22Rv1 (cell line): ENCODE results near the gene DEUP1.

Experiments
- H3K27ac ChIP-seq: fragments of 450-650 bp; 2 replicates; pipeline ENCODE4 v1.5.1; 2017
- CTCF ChIP-seq: fragments of 450-650 bp; IDR thresholded peaks from 2 replicates; pipeline ENCODE4 v1.5.1; 2017; ENCODE audit warnings: mild to moderate bottlenecking
- ZFX ChIP-seq: fragments of 450-650 bp; IDR thresholded peaks from 2 replicates; pipeline ENCODE4 v1.6.1; 2017; ENCODE audit warnings: antibody characterized with exemption, borderline replicate concordance

DEUP1 gene

GRCh38 chr11:93350835-93351234, 20.3 kb downstream of the DEUP1 start:
- H3K27ac ChIP-seq = no peak overlapping the region
- TF ChIP-seq ZFX (no peak), CTCF (no peak)

DNA sequence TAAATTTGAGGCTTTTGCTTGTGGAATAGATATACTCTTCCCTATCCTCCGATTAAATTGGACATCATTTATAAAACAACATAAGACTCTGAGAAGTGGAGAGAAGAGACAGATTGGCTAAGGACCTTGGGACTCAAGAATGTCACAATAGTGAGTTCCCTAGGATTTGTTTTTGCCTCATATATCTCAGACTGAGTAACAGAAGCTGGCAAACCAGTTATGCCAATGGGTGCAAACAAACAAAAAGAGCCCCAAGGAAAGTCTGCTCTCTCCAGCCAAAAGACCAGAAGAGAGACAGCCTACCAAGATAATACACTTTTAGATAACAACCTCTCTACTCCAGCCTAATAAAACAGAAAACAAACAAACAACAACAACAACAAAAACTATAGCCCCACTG, 28.9 kb downstream of the DEUP1 start:
- H3K27ac ChIP-seq = peak overlapping the region; percentile 94
- TF ChIP-seq ZFX = no peak
- no peak for TF ChIP-seq CTCF

GRCh38 chr11:93361435-93361834, 30.9 kb downstream of the DEUP1 start:
- no peak for TF ChIP-seq ZFX
- TF ChIP-seq CTCF = no peak; the same call in 1 of the 2 replicates
- no peak overlapping the region for H3K27ac ChIP-seq

GRCh38 chr11:93368022-93368421, 37.5 kb downstream of the DEUP1 start:
- H3K27ac ChIP-seq = no peak overlapping the region
- no peak for TF ChIP-seq ZFX
- TF ChIP-seq CTCF = no peak

- no peak overlapping the region for H3K27ac ChIP-seq
- TF ChIP-seq CTCF (no peak), ZFX (no peak)
Observed at GRCh38 chr11:93370260-93370659, 39.7 kb downstream of the DEUP1 start.

- no peak for TF ChIP-seq CTCF
- TF ChIP-seq ZFX = no peak
- H3K27ac ChIP-seq = no peak overlapping the region
Observed at GRCh38 chr11:93389737-93390136, 59.2 kb downstream of the DEUP1 start.

DNA sequence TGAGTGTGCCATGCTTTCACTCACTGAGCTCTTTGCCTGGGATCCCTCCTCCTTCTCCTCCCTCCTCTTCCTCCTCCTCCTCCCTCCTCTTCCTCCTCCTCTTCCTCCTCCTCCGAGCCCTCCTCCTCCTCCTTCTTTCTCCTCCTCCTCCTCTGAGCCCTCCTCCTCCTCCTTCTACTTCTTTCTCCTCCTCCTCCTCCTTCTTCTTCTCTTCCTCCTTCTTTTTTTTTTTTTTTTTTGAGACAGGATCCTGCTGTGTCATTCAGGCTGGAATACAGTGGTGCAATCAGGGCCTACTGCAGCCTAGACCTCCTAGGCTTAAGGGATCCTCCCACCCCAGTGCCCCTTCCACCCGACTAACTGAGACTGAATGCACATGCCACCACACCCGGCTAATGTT, 62.3 kb downstream of the DEUP1 start:
- no peak for TF ChIP-seq ZFX
- no peak for TF ChIP-seq CTCF
- H3K27ac ChIP-seq = no peak overlapping the region
